CD4-positive, alpha-beta T cell treated with Interleukin-17A for 4 hours (primary cell): Measurements from ENCODE around the gene NBPF12.
"Not testable (repeated sequence)": the region's sequence is repeated elsewhere in the genome, so short reads cannot be mapped to it uniquely, and the experiment has no call there.

Experiments used
- DNase-seq: peaks from one replicate; pipeline ENCODE4 v3.0.0-alpha.2; 2020; ENCODE audit warnings: mixed read lengths

The NBPF12 gene, protein sequence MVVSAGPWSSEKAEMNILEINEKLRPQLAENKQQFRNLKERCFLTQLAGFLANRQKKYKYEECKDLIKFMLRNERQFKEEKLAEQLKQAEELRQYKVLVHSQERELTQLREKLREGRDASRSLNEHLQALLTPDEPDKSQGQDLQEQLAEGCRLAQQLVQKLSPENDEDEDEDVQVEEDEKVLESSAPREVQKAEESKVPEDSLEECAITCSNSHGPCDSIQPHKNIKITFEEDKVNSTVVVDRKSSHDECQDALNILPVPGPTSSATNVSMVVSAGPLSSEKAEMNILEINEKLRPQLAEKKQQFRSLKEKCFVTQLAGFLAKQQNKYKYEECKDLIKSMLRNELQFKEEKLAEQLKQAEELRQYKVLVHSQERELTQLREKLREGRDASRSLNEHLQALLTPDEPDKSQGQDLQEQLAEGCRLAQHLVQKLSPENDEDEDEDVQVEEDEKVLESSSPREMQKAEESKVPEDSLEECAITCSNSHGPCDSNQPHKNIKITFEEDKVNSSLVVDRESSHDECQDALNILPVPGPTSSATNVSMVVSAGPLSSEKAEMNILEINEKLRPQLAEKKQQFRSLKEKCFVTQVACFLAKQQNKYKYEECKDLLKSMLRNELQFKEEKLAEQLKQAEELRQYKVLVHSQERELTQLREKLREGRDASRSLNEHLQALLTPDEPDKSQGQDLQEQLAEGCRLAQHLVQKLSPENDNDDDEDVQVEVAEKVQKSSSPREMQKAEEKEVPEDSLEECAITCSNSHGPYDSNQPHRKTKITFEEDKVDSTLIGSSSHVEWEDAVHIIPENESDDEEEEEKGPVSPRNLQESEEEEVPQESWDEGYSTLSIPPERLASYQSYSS (N-terminal part only)

GRCh38 chr1:146938242-146938902 lies at the start of gene NBPF12:
NBPF12 (plus strand) TSS chr1:146938324; CDS start chr1:146960144, 21,820 bp downstream.
- peak; percentile 83 for DNase-seq

- DNase-seq = not testable (repeated sequence)
Observed at GRCh38 chr1:146891355-146891754, 46.8 kb upstream of the NBPF12 start.

- DNase-seq = not testable (repeated sequence)
Observed at GRCh38 chr1:146892331-146892730, 45.8 kb upstream of the NBPF12 start.

DNA sequence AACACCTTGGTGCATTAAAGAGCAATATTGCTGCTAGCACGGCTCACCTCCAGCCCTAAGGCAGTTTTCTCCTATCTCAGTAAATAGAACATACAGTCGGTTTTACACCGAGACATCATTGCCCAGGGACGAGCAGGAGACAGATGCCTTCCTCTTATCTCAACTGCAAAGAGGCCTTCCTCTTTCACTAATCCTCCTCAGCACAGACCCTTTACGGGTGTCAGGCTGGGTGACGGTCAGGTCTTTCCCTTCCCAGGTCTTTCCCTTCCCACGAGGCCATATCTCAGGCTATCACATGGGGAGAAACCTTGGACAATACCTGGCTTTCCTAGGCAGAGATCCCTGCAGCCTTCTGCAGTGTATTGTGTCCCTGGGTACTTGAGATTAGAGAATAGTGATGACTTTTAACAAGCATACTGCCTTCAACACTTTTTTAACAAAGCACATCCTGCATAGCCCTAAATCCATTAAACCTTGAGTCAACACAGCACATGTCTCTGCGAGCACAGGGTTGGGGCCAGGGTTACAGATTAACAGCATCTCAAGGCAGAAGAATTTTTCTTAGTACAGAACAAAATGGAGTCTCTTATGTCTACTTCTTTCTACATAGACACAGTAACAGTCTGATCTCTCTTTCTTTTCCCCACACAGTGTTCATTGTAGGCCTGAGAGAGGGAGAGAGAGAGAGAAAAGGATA lies 30.4 kb upstream of the NBPF12 start:
- DNase-seq = not testable (repeated sequence)

- DNase-seq = not testable (repeated sequence)
Observed at GRCh38 chr1:146912975-146913374, 25.1 kb upstream of the NBPF12 start.

GRCh38 chr1:146920811-146921210 lies 17.3 kb upstream of the NBPF12 start:
- not testable (repeated sequence) for DNase-seq

GRCh38 chr1:146922614-146923013 lies 15.5 kb upstream of the NBPF12 start:
- DNase-seq = not testable (repeated sequence)

- not testable (repeated sequence) for DNase-seq
Observed at GRCh38 chr1:146924106-146924505, 14.0 kb upstream of the NBPF12 start.

GRCh38 chr1:146926413-146926812 lies 11.7 kb upstream of the NBPF12 start:
- DNase-seq = not testable (repeated sequence)

- DNase-seq = not testable (repeated sequence)
Observed at GRCh38 chr1:146930225-146930624, 7.9 kb upstream of the NBPF12 start.

DNA sequence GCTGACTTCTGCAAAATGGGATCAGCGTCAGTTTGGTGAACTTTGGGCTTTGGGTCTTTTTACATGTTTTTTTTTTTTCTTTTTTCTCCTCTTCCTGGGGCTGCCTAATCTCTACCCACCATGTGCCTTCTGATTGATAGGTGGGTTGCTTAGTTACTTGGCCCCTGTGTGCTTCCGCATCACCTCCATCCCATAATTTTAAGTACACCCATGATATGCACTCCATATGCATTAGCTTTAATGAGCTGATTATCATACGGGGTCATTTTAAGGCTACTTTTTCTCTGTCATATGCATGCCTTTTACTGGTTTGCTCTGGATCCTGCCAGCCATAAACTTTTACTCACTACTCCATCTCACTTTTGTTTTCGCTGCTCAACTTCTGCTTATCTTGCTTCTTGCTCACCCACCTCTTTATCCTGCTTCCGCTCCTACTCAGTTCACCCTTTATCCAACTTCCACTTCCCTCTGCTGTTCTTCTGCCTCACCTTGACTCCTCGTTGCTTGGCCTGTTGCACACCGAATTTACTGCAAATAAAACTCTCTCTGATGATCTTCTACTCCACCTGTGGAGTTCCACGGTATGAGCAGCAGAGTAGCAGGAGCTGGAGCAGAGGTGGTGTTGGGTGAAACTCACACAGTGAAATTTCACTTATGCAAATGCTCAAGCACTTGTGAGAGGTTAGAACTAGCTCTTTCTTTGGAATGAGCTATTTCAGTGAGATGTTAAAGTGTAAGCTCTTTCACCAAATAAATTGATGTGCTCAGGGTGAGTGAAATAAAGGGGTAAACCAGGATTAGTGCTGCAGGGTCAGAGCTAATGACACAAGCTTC lies 3.5 kb upstream of the NBPF12 start:
- DNase-seq = peak; percentile 3

DNA sequence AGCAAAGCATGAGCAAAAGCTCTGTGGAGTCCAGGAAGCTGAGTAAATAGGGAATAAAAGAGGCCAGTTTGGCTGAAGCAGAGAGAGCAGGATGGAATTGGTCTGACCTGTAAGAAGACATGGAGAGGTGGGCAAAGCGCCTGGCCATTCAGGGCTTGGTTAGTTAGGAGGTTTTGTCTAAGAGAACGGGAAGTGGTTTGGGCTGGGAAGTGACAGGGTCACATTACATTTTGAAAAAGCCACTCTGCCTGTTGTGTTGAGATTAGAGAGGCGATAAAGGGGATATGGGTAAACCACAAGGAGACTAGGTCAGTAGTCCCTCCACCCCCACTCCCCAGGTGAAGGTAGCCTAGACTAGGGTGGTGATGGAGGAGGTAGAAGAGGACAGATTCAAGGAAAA lies 662 bp upstream of the NBPF12 start:
- DNase-seq = not testable (repeated sequence)

GRCh38 chr1:146938927-146939786 lies 1.0 kb downstream of the NBPF12 start:
- DNase-seq = peak; percentile 43

DNA sequence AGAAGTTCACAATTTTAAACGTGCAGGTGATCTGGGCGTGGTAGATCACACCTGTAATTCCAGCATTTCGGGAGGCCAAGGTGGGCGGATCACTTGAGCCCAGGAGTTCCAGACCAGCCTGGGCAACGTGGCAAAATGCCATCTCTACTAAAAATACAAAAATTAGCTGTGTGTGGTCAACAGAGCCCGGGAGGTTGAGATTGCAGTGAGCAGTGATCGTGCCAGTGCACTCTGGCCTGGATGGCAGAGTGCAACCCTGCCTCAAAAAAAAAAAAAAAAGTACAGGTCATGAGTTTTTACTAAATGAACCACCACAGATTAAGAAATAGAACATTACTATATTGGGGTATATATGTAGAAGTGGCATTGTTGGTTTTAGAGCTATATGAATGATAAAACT lies 2.2 kb downstream of the NBPF12 start:
- not testable (repeated sequence) for DNase-seq

DNA sequence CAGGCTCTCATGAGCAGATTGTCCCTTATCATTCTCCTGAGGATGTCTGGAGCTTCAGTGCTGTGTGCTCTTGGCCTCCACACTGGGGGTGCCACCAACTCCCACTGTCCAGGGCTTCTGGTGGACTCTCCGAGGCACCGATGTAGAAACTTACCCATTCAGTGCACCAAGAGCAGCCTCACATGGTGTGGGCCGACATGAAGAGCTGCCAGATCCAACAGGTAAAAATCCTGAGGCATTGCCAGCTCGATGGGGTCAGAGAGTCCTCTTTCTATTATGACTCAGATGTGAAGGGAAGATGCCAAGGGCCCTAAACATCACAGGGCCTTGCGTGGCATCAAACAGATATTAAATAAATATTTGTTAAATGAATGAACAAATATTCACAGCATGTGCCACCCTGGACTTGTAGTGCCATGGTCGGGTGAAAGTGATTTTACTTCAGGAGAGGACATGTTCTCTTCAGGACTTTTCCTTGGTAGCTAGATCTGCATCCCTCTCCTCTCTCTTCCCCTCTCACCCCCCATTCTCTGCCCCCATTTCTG lies 5.3 kb downstream of the NBPF12 start:
- not testable (repeated sequence) for DNase-seq

GRCh38 chr1:146948127-146948526 lies 10.0 kb downstream of the NBPF12 start:
- DNase-seq = not testable (repeated sequence)

DNA sequence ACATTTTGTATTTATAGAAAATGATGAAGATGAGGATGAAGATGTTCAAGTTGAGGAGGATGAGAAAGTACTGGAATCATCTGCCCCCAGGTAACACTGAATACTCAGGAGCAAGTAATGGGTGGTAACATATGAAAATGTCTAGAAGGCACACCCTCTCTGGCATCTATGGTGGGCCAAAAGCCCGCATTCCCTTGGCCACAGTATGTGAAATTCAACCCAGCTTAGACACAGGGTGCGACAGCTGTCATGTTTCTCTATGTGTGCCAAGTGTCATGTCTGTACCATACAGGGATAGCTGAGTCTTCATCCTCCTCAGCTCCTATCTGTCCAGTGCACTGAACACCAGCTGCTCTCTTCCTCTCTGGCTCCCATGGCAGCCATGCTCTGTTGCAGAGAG lies 26.2 kb downstream of the NBPF12 start:
- not testable (repeated sequence) for DNase-seq

DNA sequence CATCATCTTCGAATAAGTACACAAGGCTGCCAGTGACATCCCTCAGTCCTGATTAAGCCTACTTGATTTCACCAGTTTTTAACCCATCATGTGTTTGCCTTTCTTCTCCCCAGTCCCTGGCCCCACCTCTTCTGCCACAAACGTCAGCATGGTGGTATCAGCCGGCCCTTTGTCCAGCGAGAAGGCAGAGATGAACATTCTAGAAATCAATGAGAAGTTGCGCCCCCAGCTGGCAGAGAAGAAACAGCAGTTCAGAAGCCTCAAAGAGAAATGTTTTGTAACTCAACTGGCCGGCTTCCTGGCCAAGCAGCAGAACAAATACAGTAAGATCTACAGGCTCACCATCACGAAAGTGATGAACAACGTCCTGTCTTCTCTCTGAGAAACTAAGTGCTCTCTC lies 28.2 kb downstream of the NBPF12 start:
- DNase-seq = not testable (repeated sequence)

DNA sequence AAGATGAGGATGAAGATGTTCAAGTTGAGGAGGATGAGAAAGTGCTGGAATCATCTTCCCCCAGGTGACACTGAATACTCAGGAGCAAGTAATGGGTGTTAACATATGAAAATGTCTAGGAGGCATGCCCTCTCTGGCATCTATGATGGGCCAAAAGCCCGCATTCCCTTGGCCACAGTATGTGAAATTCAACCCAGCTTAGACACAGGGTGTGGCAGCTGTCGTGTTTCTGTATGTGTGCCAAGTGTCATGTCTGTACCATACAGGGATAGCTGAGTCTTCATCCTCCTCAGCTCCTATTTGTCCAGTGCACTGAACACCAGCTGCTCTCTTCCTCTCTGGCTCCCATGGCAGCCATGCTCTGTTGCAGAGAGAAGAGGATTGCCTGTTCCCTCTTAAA lies 32.5 kb downstream of the NBPF12 start:
- not testable (repeated sequence) for DNase-seq

- not testable (repeated sequence) for DNase-seq
Observed at GRCh38 chr1:146972681-146973080, 34.6 kb downstream of the NBPF12 start.
